IMR-90 (cell line): Measurements from ENCODE around the gene NLGN3. TPM values are rescaled to one million over a fixed set of nuclear protein-coding genes. Genes with fewer than 3 reads are reported as not detected.

Experiments used
- ATAC-seq: fragments of 200-7000 bp; cut with Tn5 transposase; 2 replicates; pipeline ENCODE4 v1.9.1; 2020; ENCODE audit warnings: low read depth, mild to moderate bottlenecking, moderate library complexity
- BruUV-seq: library from RNA; stranded (reverse); fragments of 400-500 nt; replicated peaks from 2 replicates; lab custom pipeline; 2021; lab: Mats Ljungman, UMichigan
- CTCF ChIA-PET: fragments of 300-600 bp; formaldehyde crosslinking; extraction: SDS; loops from one replicate; lab custom pipeline; 2021; ENCODE audit warnings: antibody characterized with exemption; lab: Yijun Ruan, JAX
- POLR2A ChIA-PET: fragments of 300-600 bp; sonication (Branson Sonifier 250); formaldehyde crosslinking; loops from one replicate; lab custom pipeline; 2022; ENCODE audit warnings: antibody characterized with exemption; ENCODE audit not compliant: unreplicated experiment; lab: Charles Lee
- DNase-seq: peaks from one replicate; pipeline ENCODE4 v3.0.0; 2013
- H2AFZ ChIP-seq: replicated peaks from 2 replicates; pipeline ENCODE3; 2013; ENCODE audit warnings: low read length, mild to moderate bottlenecking; ENCODE audit not compliant: poor library complexity
- H2AK5ac ChIP-seq: 2 replicates; pipeline ENCODE4 v1.6.1; 2013; ENCODE audit warnings: low read depth, low read length, inconsistent platforms
- H2AK9ac ChIP-seq: replicated peaks from 2 replicates; pipeline ENCODE3; 2013; ENCODE audit warnings: mild to moderate bottlenecking, low read depth, low read length, moderate library complexity; ENCODE audit not compliant: poor library complexity
- H2BK120ac ChIP-seq: 2 replicates; pipeline ENCODE4 v1.6.1; 2013; ENCODE audit warnings: low read depth, low read length, inconsistent platforms
- H2BK15ac ChIP-seq: 3 replicates; pipeline ENCODE4 v1.6.1; 2013; ENCODE audit warnings: low read depth, low read length, inconsistent platforms
- H2BK20ac ChIP-seq: 2 replicates; pipeline ENCODE4 v1.6.1; 2013; ENCODE audit warnings: low read depth, mild to moderate bottlenecking, inconsistent platforms, low read length, moderate library complexity
- H2BK5ac ChIP-seq: 2 replicates; pipeline ENCODE4 v1.6.1; 2013; ENCODE audit warnings: mild to moderate bottlenecking, low read depth, low read length, inconsistent platforms; ENCODE audit not compliant: poor library complexity, severe bottlenecking
- H3K14ac ChIP-seq: replicated peaks from 2 replicates; pipeline ENCODE4 v1.6.1; 2013; ENCODE audit warnings: low read depth, low read length, inconsistent platforms
- H3K18ac ChIP-seq: 2 replicates; pipeline ENCODE4 v1.6.1; 2013; ENCODE audit warnings: low read depth, low read length, control low read depth
- H3K23ac ChIP-seq: 2 replicates; pipeline ENCODE4 v1.6.1; 2013; ENCODE audit warnings: low read depth, low read length, inconsistent platforms
- H3K27ac ChIP-seq: 2 replicates; pipeline ENCODE4 v1.5.1; 2013; ENCODE audit warnings: mild to moderate bottlenecking, control low read depth, low read length; ENCODE audit not compliant: insufficient read depth
- H3K27me3 ChIP-seq: 2 replicates; pipeline ENCODE4 v1.6.1; 2013; ENCODE audit warnings: low read length; ENCODE audit not compliant: control insufficient read depth, insufficient read depth
- H3K36me3 ChIP-seq: 2 replicates; pipeline ENCODE4 v1.6.1; 2013; ENCODE audit warnings: low read length, mixed read lengths; ENCODE audit not compliant: control insufficient read depth, insufficient read depth
- H3K4ac ChIP-seq: 2 replicates; pipeline ENCODE4 v1.6.1; 2013; ENCODE audit warnings: low read depth, low read length, inconsistent platforms
- H3K4me1 ChIP-seq: 2 replicates; pipeline ENCODE4 v1.6.1; 2013; ENCODE audit warnings: low read length, mixed read lengths; ENCODE audit not compliant: control insufficient read depth, insufficient read depth
- H3K4me2 ChIP-seq: 2 replicates; pipeline ENCODE4 v1.6.1; 2013; ENCODE audit warnings: low read depth, mild to moderate bottlenecking, control low read depth, low read length, moderate library complexity
- H3K4me3 ChIP-seq: 2 replicates; pipeline ENCODE4 v1.5.1; 2013; ENCODE audit warnings: low read depth, mild to moderate bottlenecking, control low read depth, low read length, moderate library complexity; ENCODE audit not compliant: insufficient read depth
- H3K56ac ChIP-seq: 2 replicates; pipeline ENCODE4 v1.6.1; 2013; ENCODE audit warnings: low read length, inconsistent platforms; ENCODE audit not compliant: insufficient read depth; ENCODE audit errors: extremely low read depth
- H3K79me1 ChIP-seq, 2 experiments: 2 replicates each; pipeline ENCODE4 v1.6.1; 2013; ENCODE audit warnings: low read length in 2 of 2, inconsistent platforms in 1 of 2, low read depth in 1 of 2
- H3K9ac ChIP-seq: 2 replicates; pipeline ENCODE4 v1.6.1; 2013; ENCODE audit warnings: low read depth, low read length, control low read depth
- H3K9me1 ChIP-seq: 2 replicates; pipeline ENCODE4 v1.6.1; 2013; ENCODE audit warnings: low read length, inconsistent platforms; ENCODE audit not compliant: insufficient read depth
- H3K9me3 ChIP-seq: 2 replicates; pipeline ENCODE4 v1.6.1; 2013; ENCODE audit warnings: low read length; ENCODE audit not compliant: control insufficient read depth, insufficient read depth
- H4K20me1 ChIP-seq: 2 replicates; pipeline ENCODE4 v1.6.1; 2013; ENCODE audit warnings: low read length, inconsistent platforms; ENCODE audit not compliant: insufficient read depth
- H4K5ac ChIP-seq: 2 replicates; pipeline ENCODE4 v1.6.1; 2013; ENCODE audit warnings: mild to moderate bottlenecking, low read depth, low read length, control low read depth
- H4K8ac ChIP-seq, 2 experiments: 2 replicates each; pipeline ENCODE4 v1.6.1; 2013; ENCODE audit warnings: low read depth in 2 of 2, low read length in 2 of 2, control low read depth in 1 of 2, inconsistent platforms in 1 of 2
- H4K91ac ChIP-seq: 2 replicates; pipeline ENCODE4 v1.6.1; 2013; ENCODE audit warnings: low read depth, low read length, inconsistent platforms; ENCODE audit not compliant: insufficient read depth
- CEBPB ChIP-seq: IDR thresholded peaks from 2 replicates; pipeline ENCODE4 v1.6.1; 2012; ENCODE audit warnings: low read depth, low read length, improper control_type of control experiment
- FOS ChIP-seq: fragments of 150-350 bp; IDR thresholded peaks from 2 replicates; pipeline ENCODE4 v1.6.1; 2016; ENCODE audit warnings: low read depth, low read length
- MAZ ChIP-seq: IDR thresholded peaks from 2 replicates; pipeline ENCODE4 v1.6.1; 2012; ENCODE audit warnings: low read depth, mild to moderate bottlenecking, low read length, improper control_type of control experiment, moderate library complexity, borderline replicate concordance
- MXI1 ChIP-seq: IDR thresholded peaks from 2 replicates; pipeline ENCODE4 v1.6.1; 2012; ENCODE audit warnings: low read depth, mild to moderate bottlenecking, low read length, moderate library complexity, borderline replicate concordance
- WGBS, 2 experiments: methylation state at CpG; one replicate each; pipeline versions ENCODE4 v1.1.5 to v1.1.7; 2013; ENCODE audit warnings: missing lambda C conversion rate in 2 of 2; ENCODE audit not compliant: insufficient read length in 1 of 2; ENCODE audit errors: extremely low coverage in 2 of 2; 5-methylcytosine and 5-hydroxymethylcytosine counted together
- dilution Hi-C: fragments of 300-500 bp; cut with HindIII; formaldehyde crosslinking; loops from one replicate; pipeline ENCODE4 v1.14.3; 2018; ENCODE audit warnings: low sequenced_read_pairs; ENCODE audit not compliant: unreplicated experiment
- in situ Hi-C: fragments of 300-500 bp; cut with MboI; formaldehyde crosslinking; loops from 3 replicates; pipeline ENCODE4 v1.14.3; 2019; ENCODE audit warnings: low sequenced_read_pairs, inconsistent platforms, mixed read lengths
- intact Hi-C: fragments of 100-400 bp; cut with micrococcal nuclease; formaldehyde crosslinking; loops from 2 replicates; pipeline ENCODE4 v1.10.0; 2022
- polyA plus RNA-seq, 3 experiments: library from polyadenylated mRNA; depleted of rRNA; stranded (reverse); fragments of >200 nt; gene quantifications; 2 replicates each; pipeline ENCODE4 v1.2.3, GENCODE V29; 2012; ENCODE audit warnings: low replicate concordance in 1 of 3
- total RNA-seq: library from RNA; depleted of rRNA; stranded (reverse); fragments of >200 nt; gene quantifications from 2 replicates; pipeline ENCODE4 v1.2.3, GENCODE V29; 2012

NLGN3 gene
- total and polyA plus RNA-seq, 2 of the 4 experiments (the other 2 are of a cell fraction), result 0.18 to 0.39 TPM

DNA sequence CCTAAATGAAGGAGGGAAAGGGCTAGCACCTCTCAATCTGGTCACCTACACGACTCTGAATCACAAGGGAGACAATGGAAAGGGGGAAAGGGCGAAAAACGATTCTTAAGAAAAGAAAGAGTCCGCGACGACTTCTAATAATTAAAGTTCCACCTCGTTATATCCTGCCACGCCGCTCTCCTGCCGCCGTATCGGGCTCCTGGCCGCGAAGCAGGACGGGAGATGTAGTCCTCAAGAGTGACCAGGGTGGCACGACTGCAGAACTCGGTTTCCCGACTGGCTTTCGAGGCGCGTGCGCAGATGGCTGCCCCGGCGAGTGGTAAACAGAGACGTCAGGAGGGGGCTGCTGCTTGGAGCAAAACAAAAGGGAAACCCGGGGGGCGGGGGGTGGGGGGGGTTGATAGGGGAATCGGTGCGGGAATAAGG is 49.1 kb upstream of the NLGN3 start, which contains the start of gene FOXO4:
TSS of gene FOXO4 (plus strand) at position 297 of the 426 bp plus-strand sequence. CDS start 678 bp downstream, outside the sequence.
- Histone ChIP-seq H4K5ac (peak within 1 kb of the TSS; percentile 99), H3K4ac (peak within 1 kb of the TSS; percentile 68), H3K56ac (peak within 1 kb of the TSS; percentile 73), H3K23ac (peak within 1 kb of the TSS; percentile 79), H3K18ac (peak within 1 kb of the TSS; percentile 95; the same call in 1 of the 2 replicates), H3K9me1 (no peaks in the 10 kb centered on the region), H4K20me1 (no peaks in the 10 kb centered on the region), H3K79me1 (no peaks in the 10 kb centered on the region), H3K14ac (peak within 1 kb of the TSS; percentile 58), H2AK9ac (peak within 1 kb of the TSS; percentile 74), H3K9ac (peak within 1 kb of the TSS; percentile 86), H2AFZ (peak within 1 kb of the TSS; percentile 91), H2BK15ac (no peak within 1 kb of the TSS), H2AK5ac (no peak within 1 kb of the TSS), H3K4me1 (no peaks in the 10 kb centered on the region), H4K8ac (peak within 1 kb of the TSS; percentile 90 to 91; a peak in 3 of 4 replicates), H3K9me3 (no peaks in the 10 kb centered on the region), H3K27me3 (peaks cover 18% of the 10 kb centered on the region), H2BK120ac (0 out of 2 replicates have a peak within 1 kb of the TSS, but pooled peaks have one; percentile 20), H3K4me3 (peak within 1 kb of the TSS; percentile 89), H2BK20ac (no peak within 1 kb of the TSS), H3K36me3 (no peaks in the 10 kb centered on the region), H2BK5ac (no peak within 1 kb of the TSS), H3K27ac (no peak within 1 kb of the TSS), H3K4me2 (peak within 1 kb of the TSS; percentile 97), H4K91ac (peak within 1 kb of the TSS; percentile 26)
- POLR2A ChIA-PET, result no interaction called here
- intact Hi-C loops, result no loop called here
- in situ Hi-C loops, result no loop called here
- 11% methylated on average over 11 of the region's 29 CpGs; no CpG with 5 or more reads in 1 of the 2 experiments for WGBS, 2 experiments
- dilution Hi-C loops, result no loop called here
- BruUV-seq, result no TSS peak
- peak; percentile 95 for ATAC-seq
- CTCF ChIA-PET, result no interaction called here
- TF ChIP-seq MXI1 (peak; percentile 35; the same call in 1 of the 2 replicates), CEBPB (no peak), MAZ (peak; percentile 50; the same call in 1 of the 2 replicates), FOS (no peak)
- peak; percentile 80 for DNase-seq
